IPS-15b (cell line): ENCODE data around the gene WDR45.

Source experiments
- H3K27me3 ChIP-seq: one replicate; pipeline ENCODE4 v1.6.1; 2013; ENCODE audit warnings: low read length; ENCODE audit not compliant: control insufficient read depth, insufficient read depth
- H3K36me3 ChIP-seq: one replicate; pipeline ENCODE4 v1.6.1; 2013; ENCODE audit warnings: low read length; ENCODE audit not compliant: control insufficient read depth, insufficient read depth
- H3K4me1 ChIP-seq: one replicate; pipeline ENCODE4 v1.6.1; 2013; ENCODE audit warnings: mild to moderate bottlenecking, low read length; ENCODE audit not compliant: control insufficient read depth, insufficient read depth
- H3K4me3 ChIP-seq: one replicate; pipeline ENCODE4 v1.5.1; 2013; ENCODE audit warnings: low read depth, low read length
- H3K9ac ChIP-seq: one replicate; pipeline ENCODE4 v1.6.1; 2013; ENCODE audit warnings: low read depth, mild to moderate bottlenecking, low read length
- H3K9me3 ChIP-seq: one replicate; pipeline ENCODE4 v1.6.1; 2013; ENCODE audit warnings: mild to moderate bottlenecking, low read length; ENCODE audit not compliant: control insufficient read depth, insufficient read depth

WDR45 gene

DNA sequence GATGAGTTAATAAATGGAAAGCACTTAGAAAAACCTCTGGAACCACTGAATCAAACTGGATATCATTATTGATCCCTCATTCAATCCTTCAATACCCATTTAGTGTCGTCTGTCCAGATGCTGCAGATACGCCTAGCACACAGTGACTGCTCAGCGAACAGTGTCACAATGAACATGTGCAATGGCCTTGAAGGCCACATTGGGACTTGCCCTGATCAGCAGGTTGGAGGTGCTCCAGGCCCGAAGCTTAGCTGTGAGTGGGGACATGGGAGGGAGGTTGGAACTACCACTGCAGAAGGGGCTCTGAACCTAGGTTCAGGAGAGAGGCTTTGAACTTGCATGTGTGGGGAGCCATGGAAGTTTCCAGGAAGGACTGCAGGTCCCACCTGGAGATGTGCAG is 26.6 kb upstream of the WDR45 start:
- H3K4me3 ChIP-seq = no peak overlapping the region
- H3K9me3 ChIP-seq = no peaks in the 10 kb centered on the region
- H3K36me3 ChIP-seq = no peaks in the 10 kb centered on the region
- no peaks in the 10 kb centered on the region for H3K4me1 ChIP-seq
- no peak overlapping the region for H3K9ac ChIP-seq
- H3K27me3 ChIP-seq = no peaks in the 10 kb centered on the region

DNA sequence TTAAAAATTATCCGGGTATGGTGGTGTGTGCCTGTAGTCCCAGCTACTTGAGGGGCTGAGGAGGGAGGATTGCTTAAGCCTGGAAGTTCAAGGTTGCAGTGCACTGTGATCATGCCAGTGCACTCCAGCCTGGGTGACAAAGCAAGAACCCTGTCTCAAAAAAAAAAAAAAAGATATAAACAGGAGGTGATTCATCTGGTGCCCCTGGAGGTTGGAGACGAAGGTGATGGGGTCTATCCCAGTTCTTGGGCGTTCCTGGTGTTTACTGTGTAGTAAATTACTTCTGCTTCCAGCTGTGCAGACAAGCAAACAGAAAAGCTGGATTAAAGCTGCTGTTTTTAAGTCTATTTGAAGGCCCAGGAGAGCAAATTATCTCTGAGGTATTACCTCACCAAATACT is 23.9 kb upstream of the WDR45 start:
- no peaks in the 10 kb centered on the region for H3K4me1 ChIP-seq
- H3K9ac ChIP-seq = no peak overlapping the region
- no peaks in the 10 kb centered on the region for H3K36me3 ChIP-seq
- no peak overlapping the region for H3K4me3 ChIP-seq
- no peaks in the 10 kb centered on the region for H3K9me3 ChIP-seq
- no peaks in the 10 kb centered on the region for H3K27me3 ChIP-seq

DNA sequence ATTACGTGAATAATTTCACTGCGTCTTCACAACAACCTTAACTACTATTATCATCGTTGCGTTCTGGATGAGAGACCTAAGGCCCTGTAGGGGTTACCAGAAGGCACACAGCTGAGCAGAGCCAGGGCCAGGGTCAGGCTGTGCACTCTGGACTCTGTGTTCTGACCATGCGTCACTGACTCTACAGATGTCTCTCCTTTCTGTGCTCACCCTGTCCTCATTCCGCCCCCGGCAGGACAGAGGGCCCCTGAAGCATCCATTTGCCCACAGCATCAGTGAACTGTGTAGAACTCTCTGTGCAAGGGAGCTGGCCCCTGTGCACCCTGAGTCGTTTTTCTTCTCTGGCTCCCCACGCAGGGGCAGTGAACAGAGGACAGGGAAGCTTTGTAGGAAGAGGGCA is 22.5 kb upstream of the WDR45 start:
- peak overlapping the region; percentile 90 for H3K4me3 ChIP-seq
- H3K4me1 ChIP-seq = no peaks in the 10 kb centered on the region
- H3K27me3 ChIP-seq = no peaks in the 10 kb centered on the region
- H3K36me3 ChIP-seq = no peaks in the 10 kb centered on the region
- no peaks in the 10 kb centered on the region for H3K9me3 ChIP-seq
- no peak overlapping the region for H3K9ac ChIP-seq

DNA sequence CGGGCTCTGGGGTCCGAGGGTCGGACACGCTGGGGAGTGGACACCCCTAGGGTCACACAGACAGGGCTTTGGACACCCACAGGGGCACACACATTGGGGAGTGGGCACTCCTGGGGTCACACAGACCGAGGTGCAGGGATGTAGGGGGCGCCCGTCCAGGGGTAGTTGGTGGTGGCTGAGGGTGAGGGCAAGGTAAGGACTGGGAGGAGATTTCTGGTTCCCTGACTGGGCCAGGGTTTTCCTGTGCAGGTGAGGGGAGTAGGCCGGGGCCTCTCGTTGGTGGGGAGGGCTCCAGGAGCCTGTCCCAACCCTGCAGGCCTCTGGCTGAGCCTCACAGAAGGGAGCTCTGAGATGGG is 21.9 kb upstream of the WDR45 start:
- H3K4me3 ChIP-seq = peak overlapping the region; percentile 90
- no peaks in the 10 kb centered on the region for H3K9me3 ChIP-seq
- H3K36me3 ChIP-seq = no peaks in the 10 kb centered on the region
- no peaks in the 10 kb centered on the region for H3K4me1 ChIP-seq
- H3K27me3 ChIP-seq = no peaks in the 10 kb centered on the region
- H3K9ac ChIP-seq = peak overlapping the region; percentile 47

DNA sequence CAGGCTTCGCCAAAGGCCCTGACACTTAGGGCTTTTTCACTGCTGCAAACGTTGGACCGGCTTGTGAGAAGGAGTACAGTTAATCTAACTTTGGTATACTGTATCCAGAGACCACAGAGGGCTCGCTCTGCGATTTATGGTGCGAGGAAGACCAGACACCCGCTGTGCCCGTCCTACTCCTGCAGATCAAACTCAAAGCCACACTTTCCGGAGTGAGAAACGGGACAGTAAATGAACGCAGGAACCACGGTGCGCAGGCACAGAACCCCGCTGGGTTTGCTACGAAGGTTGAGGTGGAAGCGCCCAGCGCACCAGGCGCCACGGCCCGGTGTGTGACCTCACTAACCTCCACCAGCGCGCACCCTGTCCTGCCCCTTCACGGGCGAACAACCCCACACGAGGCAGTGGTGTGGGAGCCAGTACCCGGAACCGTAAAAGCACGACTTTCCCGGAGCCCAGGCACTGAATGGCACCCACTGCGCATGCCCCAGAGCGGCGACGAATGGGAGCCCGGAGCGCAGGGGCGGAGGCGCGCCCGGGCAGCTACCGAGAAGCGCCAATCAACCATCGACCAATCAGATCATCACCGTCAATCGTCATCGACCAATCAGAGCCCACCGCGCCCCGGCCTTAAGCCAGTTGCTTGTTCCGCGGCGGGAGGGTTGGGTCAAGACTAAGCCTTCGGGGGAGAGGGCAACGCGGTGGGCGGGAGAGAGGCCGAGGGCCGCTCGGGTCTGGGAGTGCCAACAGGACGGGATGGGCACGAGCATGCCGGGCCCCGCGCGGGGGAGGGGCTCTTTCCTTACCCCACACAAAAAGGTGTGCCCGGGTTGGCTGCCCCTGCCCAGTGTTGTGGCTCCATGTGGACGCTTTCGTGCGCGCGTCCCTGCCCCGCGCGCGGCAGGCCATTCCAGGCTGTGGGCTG is 21.3 kb upstream of the WDR45 start:
- H3K9me3 ChIP-seq = no peaks in the 10 kb centered on the region
- H3K4me3 ChIP-seq = peak overlapping the region; percentile 90
- no peaks in the 10 kb centered on the region for H3K36me3 ChIP-seq
- peak overlapping the region; percentile 54 for H3K9ac ChIP-seq
- H3K4me1 ChIP-seq = no peaks in the 10 kb centered on the region
- H3K27me3 ChIP-seq = no peaks in the 10 kb centered on the region

DNA sequence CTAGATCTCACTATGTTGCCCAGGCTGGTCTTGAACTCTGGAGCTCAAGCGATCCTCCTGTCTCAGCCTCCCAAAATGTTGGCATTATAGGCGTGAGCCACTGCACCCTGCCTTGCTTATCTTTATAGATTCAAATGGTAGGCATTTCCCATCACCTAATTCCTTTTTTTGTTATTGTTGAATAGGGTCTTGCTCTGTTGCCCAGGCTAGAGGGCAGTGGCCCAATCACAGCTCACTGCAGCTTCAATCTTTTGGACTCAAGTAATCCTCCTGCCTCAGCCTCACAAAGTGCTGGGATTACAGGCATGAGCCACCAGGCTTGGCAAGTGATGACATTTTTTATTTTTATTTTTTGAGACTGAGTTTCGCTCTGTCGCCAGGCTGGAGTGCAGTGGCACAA is 16.7 kb upstream of the WDR45 start:
- Histone ChIP-seq H3K4me3 (no peak overlapping the region), H3K27me3 (no peaks in the 10 kb centered on the region), H3K9me3 (no peaks in the 10 kb centered on the region), H3K36me3 (no peaks in the 10 kb centered on the region), H3K9ac (no peak overlapping the region), H3K4me1 (no peaks in the 10 kb centered on the region)

DNA sequence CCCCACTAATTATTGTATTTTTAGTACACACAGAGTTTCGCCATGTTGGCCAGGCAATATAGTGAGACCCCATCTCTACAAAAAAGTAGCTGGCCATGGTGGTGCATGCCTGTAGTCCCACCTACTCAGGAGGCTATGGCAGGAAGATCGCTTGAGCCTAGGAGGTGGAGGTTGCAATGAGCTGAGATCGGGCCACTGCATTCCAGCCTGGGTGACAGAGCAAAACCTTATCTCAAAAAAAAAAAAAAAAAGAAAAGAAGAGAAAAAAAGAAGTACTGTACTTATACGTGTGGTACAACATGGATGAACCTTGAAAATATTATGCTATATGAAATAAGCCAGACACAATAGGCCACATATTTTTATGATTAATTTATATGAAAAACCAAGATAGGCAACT is 9.9 kb upstream of the WDR45 start:
- Histone ChIP-seq H3K4me1 (no peaks in the 10 kb centered on the region), H3K4me3 (no peak overlapping the region), H3K9me3 (no peaks in the 10 kb centered on the region), H3K27me3 (no peaks in the 10 kb centered on the region), H3K36me3 (no peaks in the 10 kb centered on the region), H3K9ac (no peak overlapping the region)

DNA sequence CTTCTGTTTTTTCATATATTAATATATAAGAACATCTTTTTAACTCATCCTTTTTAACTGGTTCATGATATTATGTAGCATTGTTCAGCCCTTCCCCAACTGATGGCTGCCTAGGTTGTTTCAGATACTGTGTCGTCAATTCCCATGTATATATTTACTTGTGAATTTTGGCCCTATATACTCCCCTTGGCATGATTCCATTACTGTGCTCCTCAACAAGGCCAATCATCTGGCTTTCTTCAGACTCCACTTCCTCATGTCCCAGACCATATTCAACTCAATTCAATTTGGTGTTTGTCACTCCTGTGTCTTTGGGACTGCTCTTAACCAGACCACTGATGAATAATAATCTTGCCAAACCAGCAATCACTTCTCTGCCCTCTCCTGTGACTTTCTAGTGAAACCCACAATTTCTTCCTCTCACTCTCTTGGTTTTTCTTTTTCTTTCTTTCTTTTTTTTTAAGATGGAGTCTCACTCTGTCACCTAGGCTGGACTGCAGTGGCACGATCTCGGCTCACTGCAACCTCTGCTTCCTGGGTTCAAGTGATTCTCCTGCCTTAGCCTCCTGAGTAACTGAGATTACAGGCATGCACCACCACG is 2.7 kb upstream of the WDR45 start:
- Histone ChIP-seq H3K4me1 (no peaks in the 10 kb centered on the region), H3K27me3 (no peaks in the 10 kb centered on the region), H3K36me3 (no peaks in the 10 kb centered on the region), H3K9me3 (no peaks in the 10 kb centered on the region), H3K4me3 (no peak overlapping the region), H3K9ac (no peak overlapping the region)

DNA sequence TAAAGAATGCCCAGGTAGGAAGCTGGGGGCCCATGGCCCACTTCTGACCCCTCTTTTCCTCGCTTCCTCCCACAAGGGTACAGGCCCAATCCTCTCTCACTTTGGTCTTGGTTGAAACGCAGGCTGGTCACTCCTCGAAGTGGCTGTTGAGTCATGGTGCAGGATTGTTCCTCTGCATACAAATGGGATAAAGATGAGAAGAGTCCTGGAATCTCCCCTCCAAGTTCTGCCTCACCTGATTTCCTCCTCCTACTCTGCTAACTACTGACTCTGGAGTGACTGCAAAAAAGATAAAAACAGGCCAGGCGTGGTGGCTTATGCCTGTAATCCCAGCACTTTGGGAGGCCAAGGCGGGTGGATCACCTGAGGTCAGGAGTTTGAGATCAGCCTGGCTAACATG is 1.7 kb downstream of the WDR45 start:
- Histone ChIP-seq H3K4me1 (no peaks in the 10 kb centered on the region), H3K4me3 (no peak overlapping the region), H3K36me3 (no peaks in the 10 kb centered on the region), H3K9ac (no peak overlapping the region), H3K9me3 (no peaks in the 10 kb centered on the region), H3K27me3 (no peaks in the 10 kb centered on the region)

DNA sequence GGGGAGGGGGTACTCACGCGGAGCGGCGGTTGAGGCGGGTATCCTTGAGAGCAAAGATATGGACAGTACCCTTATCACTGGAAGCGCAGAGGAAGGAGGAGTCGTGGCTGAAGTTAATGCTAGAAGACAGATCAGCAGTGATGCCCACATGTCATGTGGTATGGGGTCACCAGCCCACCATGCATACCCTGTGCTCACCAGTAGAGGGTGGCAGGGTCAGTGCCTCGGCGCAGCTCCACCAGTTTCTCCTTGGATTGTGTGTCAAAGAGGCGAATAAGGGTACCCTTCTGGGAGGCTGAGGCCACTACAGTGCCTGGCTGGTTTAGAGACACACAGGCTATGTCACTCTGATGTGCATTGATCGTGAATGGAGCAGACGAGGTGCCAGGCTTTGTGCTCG is 4.3 kb downstream of the WDR45 start:
- no peaks in the 10 kb centered on the region for H3K9me3 ChIP-seq
- no peak overlapping the region for H3K4me3 ChIP-seq
- peaks cover 3% of the 10 kb centered on the region for H3K36me3 ChIP-seq
- H3K9ac ChIP-seq = no peak overlapping the region
- no peaks in the 10 kb centered on the region for H3K4me1 ChIP-seq
- no peaks in the 10 kb centered on the region for H3K27me3 ChIP-seq

DNA sequence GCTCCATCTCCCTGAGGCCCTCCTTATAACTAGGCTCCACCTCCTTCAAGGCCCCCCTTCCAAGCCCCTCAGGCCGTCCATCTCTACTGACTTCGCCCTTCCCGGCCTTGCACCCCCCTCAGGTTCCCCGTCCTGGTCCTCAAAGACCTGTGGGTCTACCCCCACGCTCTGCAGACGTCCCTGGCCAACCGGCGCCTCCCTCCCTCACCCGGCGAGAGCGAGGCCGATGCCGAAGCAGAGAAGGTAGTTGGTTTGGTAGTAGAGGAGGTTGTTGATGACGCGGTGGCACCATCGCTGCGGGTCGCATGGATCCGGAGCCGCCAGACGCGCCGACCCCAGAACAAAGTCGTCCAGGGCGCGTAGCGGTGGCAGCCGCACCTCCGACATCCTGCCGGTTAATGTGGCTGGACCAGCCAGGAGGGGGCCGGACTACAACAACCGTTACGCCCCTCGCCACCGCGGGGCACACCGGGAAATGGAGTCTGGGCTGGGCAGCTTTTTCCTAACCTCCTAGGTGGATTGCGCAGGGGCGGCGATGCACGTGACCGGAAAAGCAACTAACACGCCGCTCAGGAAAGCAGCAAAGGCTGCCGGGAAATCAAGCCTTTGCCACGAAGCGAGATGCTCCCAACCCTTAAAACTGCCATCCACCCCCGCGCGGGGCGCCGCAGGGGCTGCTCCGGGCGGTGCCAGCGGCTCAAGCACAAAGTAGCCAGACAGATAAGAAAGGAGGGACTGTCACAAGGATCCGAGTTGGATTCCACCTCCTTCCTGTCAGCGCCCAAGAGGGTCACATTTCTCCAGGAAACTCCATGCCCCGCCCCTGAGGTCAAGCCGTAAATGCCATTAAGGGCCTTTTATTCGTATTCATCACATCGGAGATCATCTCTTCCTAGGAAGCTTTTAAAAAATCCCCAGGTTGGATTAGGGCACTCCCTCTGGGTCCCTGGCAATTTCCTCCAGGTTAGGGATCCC is 5.8 kb downstream of the WDR45 start, which contains the start of gene PRAF2:
Gene PRAF2, minus strand, starts transcription at position 402 of the 975 bp plus-strand sequence. Its CDS starts 15 bp downstream, at position 387.
- Histone ChIP-seq H3K4me1 (no peaks in the 10 kb centered on the region), H3K9ac (peak within 1 kb of the TSS; percentile 24), H3K4me3 (peak within 1 kb of the TSS; percentile 73), H3K9me3 (no peaks in the 10 kb centered on the region), H3K27me3 (no peaks in the 10 kb centered on the region), H3K36me3 (peaks cover 3% of the 10 kb centered on the region)
